HG03175 (cell line): ENCODE data around the gene CDKAL1.

Experiments used
- ATAC-seq: cut with Tn5 transposase; IDR thresholded peaks from one replicate; pipeline ENCODE4 v1.9.1; 2021; ENCODE audit warnings: mild to moderate bottlenecking, moderate library complexity; ENCODE audit not compliant: unreplicated experiment

CDKAL1 gene

GRCh38 chr6:21151119-21151518 is 616.9 kb downstream of the CDKAL1 start:
- no peak for ATAC-seq

GRCh38 chr6:21151530-21151929 is 617.3 kb downstream of the CDKAL1 start:
- ATAC-seq, result no peak

- ATAC-seq, result peak; percentile 59
Measured at GRCh38 chr6:21157186-21157929, 623.1 kb downstream of the CDKAL1 start.

GRCh38 chr6:21158149-21158548 is 623.9 kb downstream of the CDKAL1 start:
- ATAC-seq, result no peak

DNA sequence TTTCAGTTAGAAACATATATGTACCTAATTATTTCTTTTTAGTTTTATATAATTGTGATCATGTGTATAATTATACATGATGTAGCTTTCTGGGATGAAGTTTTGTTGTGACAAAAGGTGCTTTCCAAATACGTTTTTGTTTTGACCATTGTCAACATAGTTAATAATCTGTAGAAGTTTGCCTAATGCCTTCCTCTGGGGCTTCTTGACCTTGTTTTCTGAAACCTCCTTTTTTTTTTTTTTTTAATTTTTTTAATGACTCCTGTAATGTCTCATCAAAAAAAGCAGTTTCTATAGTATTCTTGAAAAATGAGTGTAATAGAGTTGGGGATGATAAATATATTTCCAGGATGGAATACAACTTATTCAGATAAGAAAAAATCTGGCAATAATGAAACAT is 624.6 kb downstream of the CDKAL1 start:
- peak; percentile 56 for ATAC-seq

GRCh38 chr6:21159465-21159864 is 625.2 kb downstream of the CDKAL1 start:
- peak; percentile 40 for ATAC-seq

DNA sequence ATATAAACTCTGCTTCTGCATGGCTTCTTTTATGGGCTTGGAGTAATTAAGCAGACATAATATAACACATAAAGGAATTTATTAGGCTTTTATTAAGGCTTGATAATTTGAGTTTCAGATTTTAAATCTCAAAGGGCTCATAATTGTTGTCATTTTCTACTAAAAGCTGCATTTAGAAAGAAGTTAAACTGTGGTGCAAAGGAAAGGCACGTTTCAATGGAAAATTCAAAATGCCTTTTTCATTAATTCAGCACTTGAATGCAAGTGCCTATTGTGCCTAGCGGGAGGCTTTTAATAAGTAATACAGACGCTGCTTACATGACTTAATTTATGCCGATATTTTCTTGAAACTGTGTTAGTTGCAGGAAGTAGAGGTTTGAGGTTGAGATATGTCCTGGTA is 627.5 kb downstream of the CDKAL1 start:
- no peak for ATAC-seq

DNA sequence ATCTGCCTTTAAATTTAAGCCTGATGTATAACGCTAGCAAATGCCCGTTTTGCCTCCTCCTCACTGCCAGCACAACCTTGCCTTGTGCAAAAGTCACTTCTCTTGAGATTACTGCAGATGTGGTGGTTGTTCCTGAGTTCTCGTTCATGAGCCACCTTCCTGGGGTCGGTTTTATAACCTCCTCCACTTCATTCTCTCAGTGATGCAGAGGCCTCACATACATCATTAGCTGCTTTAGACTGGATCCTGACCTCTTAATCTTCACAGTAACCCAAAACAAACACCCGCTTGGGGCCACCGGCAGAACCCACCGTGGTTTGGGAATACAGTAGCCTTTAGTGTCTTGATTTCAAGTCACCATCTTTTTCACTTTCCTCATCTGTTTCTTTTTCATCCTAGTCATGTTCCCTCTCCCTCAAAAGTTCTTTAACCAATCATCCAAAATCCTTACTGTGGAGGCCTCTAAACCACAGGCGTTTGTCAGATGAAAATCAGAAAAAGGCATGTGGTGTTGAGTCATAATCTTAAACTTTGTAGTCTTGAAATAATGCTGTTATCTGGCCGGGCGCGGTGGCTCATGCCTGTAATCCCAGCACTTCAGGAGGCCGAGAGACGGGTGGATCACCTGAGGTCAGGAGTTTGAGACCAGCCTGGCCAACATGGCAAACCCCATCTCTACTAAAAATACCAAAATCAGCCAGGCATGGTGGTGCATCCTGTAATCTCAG is 629.0 kb downstream of the CDKAL1 start:
- no peak for ATAC-seq

- no peak for ATAC-seq
Measured at GRCh38 chr6:21163838-21164180, 629.6 kb downstream of the CDKAL1 start.

- peak; percentile 79 for ATAC-seq
Measured at GRCh38 chr6:21164768-21165326, 630.6 kb downstream of the CDKAL1 start.

GRCh38 chr6:21166754-21167153 is 632.5 kb downstream of the CDKAL1 start:
- peak; percentile 53 for ATAC-seq

- no peak for ATAC-seq
Measured at GRCh38 chr6:21167790-21168189, 633.5 kb downstream of the CDKAL1 start.

DNA sequence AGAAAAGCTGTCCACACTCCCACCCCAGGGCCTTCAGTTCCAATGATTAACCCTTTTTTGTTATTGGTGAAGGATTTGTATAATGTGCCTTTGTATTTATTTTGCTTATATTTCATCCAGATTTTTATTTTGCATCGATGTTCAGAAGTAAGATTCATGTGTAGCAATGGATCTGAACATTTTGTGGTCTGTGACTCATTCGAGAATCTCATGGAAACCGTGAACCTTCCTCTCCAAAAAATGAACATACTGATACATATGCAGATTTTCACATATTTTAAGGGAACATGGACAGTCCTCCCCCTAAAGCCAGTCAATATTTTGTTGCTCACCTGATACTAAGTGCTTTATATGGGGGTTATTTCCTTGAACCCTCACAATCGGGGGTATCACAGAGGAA is 637.5 kb downstream of the CDKAL1 start:
- ATAC-seq, result no peak

DNA sequence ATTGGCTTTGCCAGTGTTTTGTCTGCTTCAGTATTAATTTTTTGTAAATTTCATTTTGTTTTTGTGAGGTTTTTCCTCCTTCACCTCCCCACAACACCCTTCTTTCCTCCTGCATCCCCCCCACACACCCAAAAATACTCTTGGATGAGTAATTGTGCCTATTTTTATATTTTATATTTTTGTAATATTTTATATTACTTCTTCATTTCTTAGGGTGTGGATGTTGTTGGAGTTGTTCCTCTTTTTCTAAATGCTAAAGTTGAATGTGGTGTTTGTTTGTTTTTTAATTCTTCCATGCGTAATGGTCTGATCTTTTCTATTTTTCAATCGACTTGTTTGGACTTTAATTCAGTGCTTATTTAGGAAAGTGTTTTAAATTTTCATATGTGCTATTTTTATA is 638.8 kb downstream of the CDKAL1 start:
- no peak for ATAC-seq

- no peak for ATAC-seq
Measured at GRCh38 chr6:21173678-21174077, 639.4 kb downstream of the CDKAL1 start.

- no peak for ATAC-seq
Measured at GRCh38 chr6:21176197-21176596, 641.9 kb downstream of the CDKAL1 start.

DNA sequence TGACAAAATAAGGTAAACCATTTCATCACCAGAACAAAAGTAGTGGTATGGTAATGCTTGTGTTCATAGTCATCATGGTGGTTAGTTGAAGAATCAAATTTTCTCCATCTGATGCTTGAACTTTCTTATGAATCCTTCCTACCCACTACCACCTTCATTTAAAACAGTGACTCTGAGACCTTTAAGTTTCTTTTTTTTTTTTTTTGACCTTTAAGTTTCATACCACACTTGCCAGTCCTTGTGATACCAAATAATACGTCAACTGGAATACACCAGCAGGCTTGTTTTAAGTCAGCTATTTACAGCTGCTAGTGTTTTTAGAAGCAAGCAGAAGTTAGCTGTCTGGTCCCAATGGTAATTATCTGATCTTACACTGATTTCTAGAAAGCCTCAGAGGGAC is 645.9 kb downstream of the CDKAL1 start:
- ATAC-seq, result peak; percentile 50

- ATAC-seq, result no peak
Measured at GRCh38 chr6:21180800-21181337, 646.6 kb downstream of the CDKAL1 start.

GRCh38 chr6:21181866-21182265 is 647.6 kb downstream of the CDKAL1 start:
- peak; percentile 49 for ATAC-seq

- ATAC-seq, result no peak
Measured at GRCh38 chr6:21182589-21182988, 648.3 kb downstream of the CDKAL1 start.

DNA sequence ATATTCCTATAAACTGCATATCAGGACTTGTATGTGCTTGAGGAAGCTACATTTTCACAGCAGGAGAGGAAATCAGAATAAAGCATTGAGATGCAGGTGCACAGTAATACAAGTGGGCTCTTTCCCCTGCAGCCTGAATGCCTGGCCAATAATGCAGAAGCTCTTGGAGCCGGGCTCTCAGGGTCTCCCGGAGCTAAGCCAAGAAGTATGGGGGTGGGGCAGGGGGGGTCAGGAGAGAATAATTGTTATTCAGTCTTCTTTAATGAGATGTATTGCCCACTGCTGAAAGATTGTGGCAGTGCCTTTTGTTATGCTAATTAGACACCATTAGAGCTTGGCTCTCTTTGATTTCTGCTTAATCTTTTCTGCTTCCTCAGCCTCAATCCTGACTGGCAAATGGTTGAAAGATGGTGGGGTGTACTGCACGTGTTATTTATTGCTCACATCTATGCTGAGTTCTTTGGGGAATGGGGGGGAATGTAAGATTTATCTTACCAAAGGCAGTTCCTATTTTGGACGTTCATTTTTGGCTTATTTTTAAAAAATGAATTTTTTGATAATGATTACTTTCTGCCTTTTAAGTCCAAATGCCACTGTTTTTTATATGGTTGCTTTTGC is 651.7 kb downstream of the CDKAL1 start:
- ATAC-seq, result no peak
